GM19438 (cell line): ENCODE results near the gene PPOX.

Experiments used
- ATAC-seq: cut with Tn5 transposase; IDR thresholded peaks from one replicate; pipeline ENCODE4 v1.9.1; 2021; ENCODE audit warnings: low read depth; ENCODE audit not compliant: unreplicated experiment

The PPOX gene

DNA sequence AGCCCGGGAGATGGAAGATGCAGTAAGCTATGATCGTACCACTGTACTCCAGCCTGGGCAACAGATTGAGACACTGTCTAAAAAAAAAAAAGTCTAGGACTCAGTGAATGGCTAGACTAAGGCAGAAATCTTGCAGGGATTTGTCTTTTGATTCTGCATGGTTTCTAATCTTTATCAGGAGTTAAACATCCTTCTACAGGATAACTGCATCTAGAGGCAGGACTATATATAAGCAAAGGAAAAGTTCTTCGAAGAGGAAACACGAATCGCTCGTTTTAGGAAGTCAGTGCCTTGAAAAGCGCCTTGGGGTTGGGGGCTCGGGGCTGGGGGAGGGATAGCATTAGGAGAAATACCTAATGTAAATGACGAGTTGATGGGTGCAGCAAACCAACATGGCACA is 13.1 kb upstream of the PPOX start:
- peak; percentile 9 for ATAC-seq

DNA sequence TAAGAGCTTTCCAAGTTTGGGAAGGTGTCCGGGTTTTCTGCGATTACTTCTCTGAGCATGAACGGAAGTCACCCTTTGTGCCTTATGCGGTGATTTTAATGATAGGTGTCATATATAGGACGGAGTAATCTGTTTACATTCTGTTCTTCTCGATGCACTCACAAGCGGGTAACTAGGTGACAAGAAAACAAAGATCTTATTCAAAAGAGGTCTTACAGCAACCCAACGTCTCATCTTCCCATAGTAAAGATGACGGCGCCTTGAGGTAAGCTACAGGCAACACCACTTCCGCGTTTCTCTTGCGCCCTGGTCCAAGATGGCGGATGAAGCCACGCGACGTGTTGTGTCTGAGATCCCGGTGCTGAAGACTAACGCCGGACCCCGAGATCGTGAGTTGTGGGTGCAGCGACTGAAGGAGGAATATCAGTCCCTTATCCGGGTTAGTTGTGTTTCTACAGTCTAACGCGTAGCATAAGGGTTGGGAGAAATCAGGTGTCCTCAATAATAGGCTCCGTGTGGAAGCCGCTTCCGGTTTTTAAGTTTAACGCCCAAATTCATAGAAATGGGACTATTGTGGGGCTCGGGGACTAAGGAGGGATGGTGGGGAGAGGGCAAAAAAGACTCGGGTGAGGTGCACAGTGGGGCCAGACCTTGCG is 12.4 kb upstream of the PPOX start, which contains the start of gene UFC1:
Gene UFC1 (plus strand): TSS at position 297 of the 656 bp plus-strand sequence. CDS start 20 bp downstream, at position 317.
- peak; percentile 82 for ATAC-seq

DNA sequence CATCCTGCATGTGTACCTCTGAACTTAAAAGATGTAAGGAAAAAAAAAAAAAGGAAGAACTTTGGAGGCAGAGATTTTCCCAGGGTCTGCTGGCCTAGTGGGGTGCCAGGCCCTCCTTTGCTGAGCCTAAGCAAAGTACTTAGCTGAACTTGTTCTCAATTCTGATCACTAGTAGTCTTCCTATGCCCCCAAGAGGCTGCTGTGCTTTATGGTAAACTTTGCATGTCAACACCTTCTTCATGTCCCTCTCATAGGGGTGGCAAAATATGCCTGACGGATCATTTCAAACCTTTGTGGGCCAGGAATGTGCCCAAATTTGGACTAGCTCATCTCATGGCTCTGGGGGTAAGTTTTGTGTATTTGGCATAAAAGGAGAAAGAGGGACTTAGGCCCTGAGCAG is 8.4 kb upstream of the PPOX start:
- ATAC-seq: no peak

DNA sequence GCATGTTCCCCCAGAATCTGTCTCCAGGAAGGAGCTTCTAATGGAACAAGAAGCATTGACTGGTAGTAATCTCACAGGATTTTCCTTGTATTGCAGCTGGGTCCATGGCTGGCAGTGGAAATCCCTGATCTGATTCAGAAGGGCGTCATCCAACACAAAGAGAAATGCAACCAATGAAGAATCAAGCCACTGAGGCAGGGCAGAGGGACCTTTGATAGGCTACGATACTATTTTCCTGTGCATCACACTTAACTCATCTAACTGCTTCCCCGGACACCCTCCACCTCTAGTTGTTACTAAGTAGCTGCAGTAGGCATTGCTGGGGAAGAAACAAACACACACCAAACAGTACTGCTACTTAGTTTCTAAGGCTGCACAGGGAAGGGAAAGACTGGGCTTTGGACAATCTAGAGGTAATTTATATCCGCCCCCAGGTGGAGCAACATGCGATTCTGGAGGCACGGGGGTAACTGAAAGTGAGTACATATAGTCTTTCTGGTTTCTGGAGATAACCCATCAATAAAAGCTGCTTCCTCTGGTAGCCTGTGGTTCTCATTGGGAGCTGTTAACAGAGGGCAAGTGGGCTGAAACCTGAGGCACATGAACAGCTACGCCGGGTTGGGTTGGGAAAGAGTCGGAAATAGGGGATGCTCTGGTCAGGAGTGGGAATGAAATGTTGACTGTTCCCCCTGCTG is 7.8 kb upstream of the PPOX start:
- ATAC-seq: no peak

DNA sequence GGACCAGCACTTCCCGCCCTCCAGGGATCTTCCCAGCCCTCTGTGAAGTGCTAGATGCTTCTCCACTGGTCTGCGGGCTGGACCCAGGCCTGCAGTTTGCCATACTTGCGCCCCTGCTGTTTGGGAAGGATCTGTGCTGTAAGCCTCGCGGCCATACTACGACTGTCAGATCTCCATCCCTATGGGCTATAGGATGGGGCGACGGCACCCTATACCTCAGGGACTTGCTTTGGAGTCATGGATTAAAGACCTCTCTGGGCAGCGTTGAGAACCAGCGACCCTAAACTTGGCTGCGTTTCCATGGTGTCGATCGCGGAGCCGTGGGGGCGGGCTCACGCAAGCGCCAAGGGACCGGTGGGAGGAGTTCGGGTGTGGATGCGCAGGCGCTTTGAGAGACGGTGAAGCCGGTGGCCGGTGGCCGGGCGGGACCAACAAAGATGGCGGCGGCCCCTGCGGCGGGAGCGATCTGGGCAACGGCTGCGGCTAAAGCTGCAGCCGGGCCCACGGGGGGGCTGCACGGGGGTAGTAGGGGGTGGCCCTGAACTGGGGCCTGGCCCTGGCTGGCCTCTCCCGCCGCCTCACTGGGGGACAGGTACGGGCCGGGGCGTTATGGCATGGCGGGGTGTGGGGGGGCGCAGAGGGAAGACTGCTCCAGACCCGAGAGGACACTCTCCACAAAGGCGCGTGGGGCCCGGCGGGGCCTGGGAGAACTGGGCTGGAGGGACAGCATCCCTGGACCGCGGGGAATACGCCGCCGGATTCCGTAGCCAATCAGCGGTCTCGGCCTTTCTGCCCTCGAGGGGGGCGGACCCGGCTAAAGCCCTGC is 6.9 kb upstream of the PPOX start, which contains the start of gene USP21:
Gene USP21 (plus strand): TSS at position 414 of the 826 bp plus-strand sequence. CDS start 1,141 bp downstream, outside the sequence.
- ATAC-seq: peak; percentile 88

DNA sequence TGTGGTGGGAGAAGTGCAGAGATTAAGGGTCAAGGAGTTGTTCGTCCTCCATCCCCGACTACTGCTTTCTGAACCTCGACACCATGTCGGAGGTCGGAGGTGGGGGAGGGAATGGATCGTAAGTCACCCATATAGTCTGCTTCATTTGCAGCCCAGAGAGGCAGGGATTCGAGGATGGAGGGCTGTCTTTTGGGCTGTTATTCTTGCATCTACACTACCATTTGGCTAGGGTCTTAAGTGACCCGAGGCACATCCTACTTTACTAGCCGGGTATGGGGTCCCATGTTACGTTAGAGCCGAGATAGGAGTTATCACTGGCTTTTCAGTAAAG is 6.3 kb upstream of the PPOX start:
- ATAC-seq: no peak

DNA sequence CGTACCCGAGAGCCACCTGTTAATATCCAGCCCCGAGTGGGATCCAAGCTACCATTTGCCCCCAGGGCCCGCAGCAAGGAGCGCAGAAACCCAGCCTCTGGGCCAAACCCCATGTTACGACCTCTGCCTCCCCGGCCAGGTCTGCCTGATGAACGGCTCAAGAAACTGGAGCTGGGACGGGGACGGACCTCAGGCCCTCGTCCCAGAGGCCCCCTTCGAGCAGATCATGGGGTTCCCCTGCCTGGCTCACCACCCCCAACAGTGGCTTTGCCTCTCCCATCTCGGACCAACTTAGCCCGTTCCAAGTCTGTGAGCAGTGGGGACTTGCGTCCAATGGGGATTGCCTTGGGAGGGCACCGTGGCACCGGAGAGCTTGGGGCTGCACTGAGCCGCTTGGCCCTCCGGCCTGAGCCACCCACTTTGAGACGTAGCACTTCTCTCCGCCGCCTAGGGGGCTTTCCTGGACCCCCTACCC is 5.5 kb upstream of the PPOX start:
- no peak for ATAC-seq

DNA sequence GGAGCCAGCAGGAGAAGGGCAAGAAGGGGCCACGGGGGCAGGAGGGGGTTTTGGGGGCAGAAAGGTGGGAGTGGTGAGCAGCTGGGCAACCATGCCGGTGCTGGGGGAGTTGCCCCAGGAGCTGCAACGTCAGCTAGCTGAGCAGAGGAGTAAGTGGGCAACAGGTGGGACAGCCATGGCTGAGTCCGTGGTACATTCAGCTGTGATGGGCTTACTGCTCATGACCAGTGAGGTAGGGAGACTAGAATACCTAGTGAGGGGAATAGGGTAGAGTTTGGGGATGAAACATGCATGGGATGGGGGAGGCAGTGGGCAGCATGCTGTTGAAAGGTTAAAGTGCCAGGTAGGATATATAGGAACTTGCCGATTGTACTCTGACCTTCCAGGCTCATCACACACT is 4.6 kb upstream of the PPOX start:
- no peak for ATAC-seq

DNA sequence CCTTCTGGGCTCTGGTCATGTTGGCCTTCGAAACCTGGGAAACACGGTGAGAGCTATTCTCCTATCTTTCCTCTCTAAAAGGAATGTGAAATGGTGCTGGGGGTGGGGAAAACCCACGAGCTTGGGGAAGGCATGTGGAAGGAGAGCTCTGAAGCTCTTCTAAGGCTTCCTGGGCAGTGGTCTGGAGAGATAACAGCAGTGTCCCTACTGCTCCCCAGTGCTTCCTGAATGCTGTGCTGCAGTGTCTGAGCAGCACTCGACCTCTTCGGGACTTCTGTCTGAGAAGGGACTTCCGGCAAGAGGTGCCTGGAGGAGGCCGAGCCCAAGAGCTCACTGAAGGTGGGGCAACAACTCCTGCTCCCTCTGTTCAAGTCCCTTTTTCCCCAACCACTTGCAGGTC is 4.2 kb upstream of the PPOX start:
- ATAC-seq: no peak

DNA sequence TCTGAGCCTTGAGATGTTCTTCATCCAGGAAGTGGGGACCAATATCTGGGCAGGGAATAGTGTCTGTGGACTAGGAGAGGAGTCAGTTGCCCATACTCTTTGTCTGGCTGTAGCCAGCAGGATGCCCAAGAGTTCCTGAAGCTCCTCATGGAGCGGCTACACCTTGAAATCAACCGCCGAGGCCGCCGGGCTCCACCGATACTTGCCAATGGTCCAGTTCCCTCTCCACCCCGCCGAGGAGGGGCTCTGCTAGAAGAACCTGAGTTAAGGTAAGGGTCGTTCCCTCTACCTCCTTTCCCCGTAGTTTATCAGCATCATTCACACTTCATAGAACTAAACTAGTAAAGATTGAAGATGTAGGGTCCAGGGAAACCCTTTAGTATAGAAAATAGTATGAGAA is 3.4 kb upstream of the PPOX start:
- no peak for ATAC-seq

DNA sequence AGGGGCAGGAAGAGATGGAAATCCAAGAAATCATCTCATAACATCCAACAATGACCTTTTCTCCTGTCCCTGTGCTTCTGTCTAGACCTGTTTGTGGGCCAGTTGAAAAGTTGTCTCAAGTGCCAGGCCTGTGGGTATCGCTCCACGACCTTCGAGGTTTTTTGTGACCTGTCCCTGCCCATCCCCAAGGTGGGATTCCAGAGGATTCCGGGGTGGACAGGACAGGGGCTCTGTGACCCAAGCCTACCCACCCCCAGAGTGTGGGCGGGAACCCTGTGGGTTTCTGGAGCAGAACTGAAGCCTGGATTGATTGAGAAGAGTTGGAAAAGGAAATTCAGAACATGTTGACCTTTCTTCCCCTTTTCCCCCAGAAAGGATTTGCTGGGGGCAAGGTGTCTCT is 2.4 kb upstream of the PPOX start:
- no peak for ATAC-seq

DNA sequence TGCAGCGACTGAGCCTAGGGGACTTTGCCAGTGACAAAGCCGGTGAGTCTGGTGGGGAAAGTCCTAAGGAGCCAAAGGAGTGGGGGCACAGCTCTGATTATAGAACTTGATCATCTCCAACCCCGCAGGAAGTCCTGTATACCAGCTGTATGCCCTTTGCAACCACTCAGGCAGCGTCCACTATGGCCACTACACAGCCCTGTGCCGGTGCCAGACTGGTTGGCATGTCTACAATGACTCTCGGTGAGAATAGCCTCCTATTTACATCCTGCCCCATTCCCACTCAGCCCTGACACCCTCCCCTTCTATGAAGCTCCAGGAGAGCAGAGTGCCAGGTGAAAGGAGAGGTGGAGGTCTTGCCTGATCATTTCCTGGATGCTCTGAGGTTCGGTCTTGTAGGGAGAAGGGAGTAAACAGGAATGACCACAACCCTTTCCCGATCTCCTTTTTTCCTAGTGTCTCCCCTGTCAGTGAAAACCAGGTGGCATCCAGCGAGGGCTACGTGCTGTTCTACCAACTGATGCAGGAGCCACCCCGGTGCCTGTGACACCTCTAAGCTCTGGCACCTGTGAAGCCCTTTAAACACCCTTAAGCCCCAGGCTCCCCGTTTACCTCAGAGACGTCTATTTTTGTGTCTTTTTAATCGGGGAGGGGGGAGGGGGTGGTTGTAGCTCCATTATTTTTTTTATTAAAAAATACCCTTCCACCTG is 1.2 kb upstream of the PPOX start:
- ATAC-seq: no peak

DNA sequence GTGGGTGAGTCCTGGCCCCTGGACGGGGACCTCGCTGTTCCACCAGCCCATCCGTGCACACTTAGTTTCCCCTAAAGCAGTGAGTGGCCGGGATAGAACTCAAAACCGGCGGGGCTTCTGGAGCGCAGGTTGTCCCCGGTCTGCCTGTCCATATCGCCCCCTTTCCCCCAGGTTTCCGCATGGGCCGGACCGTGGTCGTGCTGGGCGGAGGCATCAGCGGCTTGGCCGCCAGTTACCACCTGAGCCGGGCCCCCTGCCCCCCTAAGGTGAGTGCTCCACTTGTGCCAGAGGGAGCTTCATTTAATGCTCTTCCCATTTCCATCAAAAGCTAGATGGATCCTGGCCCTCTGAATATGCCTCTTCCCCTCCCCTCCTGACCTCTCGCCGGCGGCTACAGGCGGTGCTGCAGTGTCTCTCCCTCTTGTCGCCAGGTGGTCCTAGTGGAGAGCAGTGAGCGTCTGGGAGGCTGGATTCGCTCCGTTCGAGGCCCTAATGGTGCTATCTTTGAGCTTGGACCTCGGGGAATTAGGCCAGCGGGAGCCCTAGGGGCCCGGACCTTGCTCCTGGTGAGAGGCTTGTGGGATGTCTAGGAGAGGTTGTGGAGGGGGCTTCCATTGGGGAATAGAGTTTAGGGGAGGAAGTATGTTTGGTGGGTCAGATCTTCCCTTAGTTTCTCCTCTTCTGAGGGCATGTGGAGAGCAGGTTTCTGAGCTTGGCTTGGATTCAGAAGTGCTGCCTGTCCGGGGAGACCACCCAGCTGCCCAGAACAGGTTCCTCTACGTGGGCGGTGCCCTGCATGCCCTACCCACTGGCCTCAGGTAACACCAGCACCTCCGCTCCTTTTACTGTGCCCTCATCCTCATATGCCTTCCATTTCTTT is 683 bp downstream of the PPOX start:
- peak; percentile 5 for ATAC-seq

DNA sequence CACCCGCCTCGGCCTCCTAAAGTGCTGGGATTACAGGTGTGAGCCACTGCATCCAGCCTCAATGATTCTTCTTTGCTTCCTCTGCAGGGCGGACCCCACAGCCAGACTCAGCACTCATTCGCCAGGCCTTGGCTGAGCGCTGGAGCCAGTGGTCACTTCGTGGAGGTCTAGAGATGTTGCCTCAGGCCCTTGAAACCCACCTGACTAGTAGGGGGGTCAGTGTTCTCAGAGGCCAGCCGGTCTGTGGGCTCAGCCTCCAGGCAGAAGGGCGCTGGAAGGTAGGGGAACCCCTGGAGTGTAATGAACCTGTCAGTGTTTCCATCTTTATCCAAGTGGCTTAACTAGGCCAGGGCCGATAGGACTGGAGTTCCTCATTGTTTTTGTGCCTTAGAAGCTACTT is 2.7 kb downstream of the PPOX start:
- ATAC-seq: no peak

DNA sequence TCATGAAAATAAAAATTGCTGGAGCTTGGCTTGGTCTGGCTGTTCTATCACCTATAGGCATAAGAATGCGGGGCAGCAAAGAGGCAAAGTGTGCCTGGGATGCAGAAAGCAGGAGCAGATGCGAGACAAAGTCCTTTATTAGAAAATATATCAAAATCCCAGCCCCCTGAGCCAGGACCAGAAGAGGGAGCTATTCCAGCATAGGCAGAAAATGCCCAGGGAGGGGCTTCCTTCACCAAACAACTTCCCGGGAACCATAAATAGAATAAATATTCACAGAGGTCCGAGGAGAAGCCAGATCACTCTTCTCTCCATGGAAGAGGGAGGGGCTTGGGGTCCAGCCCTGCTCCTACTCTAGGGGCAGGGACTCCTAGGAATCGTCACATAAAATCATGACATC is 5.0 kb downstream of the PPOX start:
- no peak for ATAC-seq

DNA sequence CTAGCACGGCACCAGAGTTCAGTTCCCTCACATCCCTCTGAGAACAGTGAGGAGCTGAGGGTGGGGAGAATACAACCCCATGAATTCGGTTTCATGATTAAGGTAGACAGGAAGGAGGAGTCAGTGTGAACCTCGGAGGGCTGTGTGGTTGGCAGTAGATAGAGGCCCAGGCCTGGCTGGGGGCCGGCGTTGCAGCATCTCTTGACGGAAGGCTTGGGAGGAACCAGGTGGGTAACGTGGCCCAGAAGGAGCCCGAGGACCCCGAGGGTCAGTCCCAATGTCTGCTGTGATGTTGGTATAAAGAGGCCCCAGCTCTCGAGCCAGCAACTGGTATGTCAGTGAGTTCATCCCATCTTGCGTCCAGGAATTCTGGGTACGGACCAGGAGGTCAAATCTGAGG is 5.5 kb downstream of the PPOX start:
- no peak for ATAC-seq

DNA sequence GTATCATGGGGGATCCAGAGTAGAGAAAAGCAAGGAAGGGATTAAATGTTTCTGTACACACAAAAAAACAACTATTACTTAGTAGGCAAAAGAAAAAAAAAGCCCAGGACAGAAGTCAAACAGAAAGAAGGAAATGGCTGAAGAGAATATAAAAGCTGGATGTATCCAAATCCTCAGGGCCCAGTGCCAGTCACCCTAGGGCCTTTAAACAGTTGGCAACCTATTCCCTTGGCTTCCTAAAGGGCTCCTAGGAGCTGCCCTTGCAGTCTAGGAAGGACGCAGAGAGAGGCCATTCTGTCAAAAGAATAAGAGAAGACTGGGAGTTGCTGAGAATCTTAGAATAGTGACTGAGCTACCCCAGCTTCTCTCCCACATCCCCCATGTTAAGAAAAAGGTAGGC is 6.1 kb downstream of the PPOX start:
- ATAC-seq: no peak

DNA sequence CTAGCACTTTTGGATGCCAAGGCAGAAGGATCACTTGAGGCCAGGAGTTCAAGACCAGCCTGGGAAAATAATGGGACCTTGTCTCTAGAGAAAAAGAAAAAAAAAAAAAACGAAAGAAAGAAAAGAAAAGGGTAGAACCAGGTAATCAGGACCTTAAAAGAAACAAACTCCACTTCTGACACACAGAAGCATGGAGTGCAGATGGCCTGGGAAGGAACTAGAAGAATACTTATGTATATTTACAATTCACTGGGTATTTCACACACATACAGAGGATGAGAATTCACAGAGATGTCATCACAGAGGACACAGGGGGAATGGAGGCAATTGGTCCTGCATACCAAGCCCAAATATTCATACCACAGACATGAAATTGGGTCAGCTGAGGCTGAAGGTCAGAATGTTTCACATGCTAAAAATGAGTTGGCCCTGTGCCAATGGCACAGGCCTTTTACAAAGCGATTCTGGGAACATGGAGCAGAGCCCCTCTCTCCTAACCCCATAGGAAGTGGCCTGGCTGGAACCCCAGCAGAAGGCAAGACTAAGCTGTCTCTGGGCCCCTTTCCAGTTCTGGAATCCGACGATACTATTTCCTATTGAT is 6.7 kb downstream of the PPOX start:
- ATAC-seq: no peak

DNA sequence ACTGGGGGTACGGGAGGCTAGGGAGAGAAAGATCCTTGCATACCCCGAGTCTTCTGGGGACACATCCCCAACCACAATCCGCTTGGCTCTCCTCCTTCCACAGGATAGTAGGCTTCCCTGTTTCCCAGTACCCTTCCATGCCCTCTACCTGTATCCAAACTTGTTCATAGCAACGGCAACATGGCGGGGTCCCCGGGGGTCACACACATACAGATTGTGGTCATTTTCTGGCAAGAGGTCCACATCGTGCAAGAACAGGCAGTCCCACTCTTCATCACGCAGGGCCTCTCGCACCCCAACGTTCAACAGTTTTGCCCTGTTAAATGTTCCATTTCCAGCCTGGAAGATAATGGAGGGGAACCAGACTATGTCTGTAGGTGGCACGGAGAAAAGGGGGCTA is 7.5 kb downstream of the PPOX start:
- no peak for ATAC-seq
